Smooth muscle cell (in vitro differentiated cells): Measurements from ENCODE around the gene PKNOX2. TPM values are rescaled to one million over a fixed set of nuclear protein-coding genes. Genes with fewer than 3 reads are reported as not detected.

ENCODE experiments used
- DNase-seq: peaks from one replicate; lab custom pipeline; 2025; ENCODE audit not compliant: unreplicated experiment; lab: John Stamatoyannopoulos, UW
- H2AFZ ChIP-seq: fragments of 200-600 bp; sonication (generic); 2 replicates; pipeline ENCODE4 v1.6.0; 2016; ENCODE audit warnings: antibody characterized with exemption, low read depth, mild to moderate bottlenecking
- H3F3A ChIP-seq: fragments of 200-600 bp; sonication (generic); 2 replicates; pipeline ENCODE4 v1.6.0; 2017; ENCODE audit warnings: antibody characterized with exemption, low read depth
- H3K27ac ChIP-seq: fragments of 200-600 bp; sonication (generic); 2 replicates; pipeline ENCODE4 v1.5.1; 2016; ENCODE audit warnings: low read depth, mild to moderate bottlenecking
- H3K27me3 ChIP-seq: fragments of 200-600 bp; sonication (generic); 2 replicates; pipeline ENCODE4 v1.6.1; 2016; ENCODE audit warnings: low read depth, mild to moderate bottlenecking
- H3K36me3 ChIP-seq: fragments of 200-600 bp; sonication (generic); 2 replicates; pipeline ENCODE4 v1.5.1; 2016; ENCODE audit warnings: low read depth
- H3K4me1 ChIP-seq: fragments of 200-600 bp; sonication (generic); 2 replicates; pipeline ENCODE4 v1.5.1; 2016; ENCODE audit warnings: low read depth
- H3K4me2 ChIP-seq: fragments of 200-600 bp; sonication (generic); 2 replicates; pipeline ENCODE4 v1.6.0; 2016; ENCODE audit warnings: mild to moderate bottlenecking
- H3K4me3 ChIP-seq: fragments of 200-600 bp; sonication (generic); 2 replicates; pipeline ENCODE4 v1.5.1; 2016; ENCODE audit warnings: mild to moderate bottlenecking
- H3K79me2 ChIP-seq: fragments of 200-600 bp; sonication (generic); 2 replicates; pipeline ENCODE4 v1.6.0; 2016; ENCODE audit warnings: low read depth, mild to moderate bottlenecking
- H3K9ac ChIP-seq: fragments of 200-600 bp; sonication (generic); 2 replicates; pipeline ENCODE4 v1.6.0; 2016; ENCODE audit warnings: low read depth
- H3K9me3 ChIP-seq: fragments of 200-600 bp; sonication (generic); replicated peaks from 2 replicates; pipeline ENCODE4 v1.5.1; 2016; ENCODE audit warnings: low read depth
- H4K20me1 ChIP-seq: fragments of 200-600 bp; sonication (generic); 2 replicates; pipeline ENCODE4 v1.6.0; 2016; ENCODE audit warnings: low read depth
- WGBS: methylation state at CpG from one replicate; pipeline ENCODE4 v1.1.7; 2016; ENCODE audit warnings: low lambda C conversion rate; 5-methylcytosine and 5-hydroxymethylcytosine counted together
- polyA plus RNA-seq: library from polyadenylated mRNA; unstranded; fragments of >200 nt; fragmentation: Nextera tagmentation; extraction: Ambion mirVana; gene quantifications from 2 replicates; pipeline ENCODE4 v1.2.1, GENCODE V29; 2016
- total RNA-seq: library from RNA; depleted of rRNA; stranded (reverse); fragments of >200 nt; gene quantifications from 2 replicates; pipeline ENCODE4 v1.2.3, GENCODE V29; 2014
- TF ChIP-seq, protein P1 (sequence below): fragments of 200-600 bp; sonication (generic); IDR thresholded peaks from 2 replicates; pipeline ENCODE4 v1.5.1; 2017; ENCODE audit warnings: borderline replicate concordance, mild to moderate bottlenecking, antibody characterized with exemption; ENCODE audit not compliant: insufficient read depth, poor library complexity, severe bottlenecking

Gene PKNOX2
- total and polyA plus RNA-seq, 2 experiments from 2014 or later = 7.2 to 7.9 TPM

DNA sequence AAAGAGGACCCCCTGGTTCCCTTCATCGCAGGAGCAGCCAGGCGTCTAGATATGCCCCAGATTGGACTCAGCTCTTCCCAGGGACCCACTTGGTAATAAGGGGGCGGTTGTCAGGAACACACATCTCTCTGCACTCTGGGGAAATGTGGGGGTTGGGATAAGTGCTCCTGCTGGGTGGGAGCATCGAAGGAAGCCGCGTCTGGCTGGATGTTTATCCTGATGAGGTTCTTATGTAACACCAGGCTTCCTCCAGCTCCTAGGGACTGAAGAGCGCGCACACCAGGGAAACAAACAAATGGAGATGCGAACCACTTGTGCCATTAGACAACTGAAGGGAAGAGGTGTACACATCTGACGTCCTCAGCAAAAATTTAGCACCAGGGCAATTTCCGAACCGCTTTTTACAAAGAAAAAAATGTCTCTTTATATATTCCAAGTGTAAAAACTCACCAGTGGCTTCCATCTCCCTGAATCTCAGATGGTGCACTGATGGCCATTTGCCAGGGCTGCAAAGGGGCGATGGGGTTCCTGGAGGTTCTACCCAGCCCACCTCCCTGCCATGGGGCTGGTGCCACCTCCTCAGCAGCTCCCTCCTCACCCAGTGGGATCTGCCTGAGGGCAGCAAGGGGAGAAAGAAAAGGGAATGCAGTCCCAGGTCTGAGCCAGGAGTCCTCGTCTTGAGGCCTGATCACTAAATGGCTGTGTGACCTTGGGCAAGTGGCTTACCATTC lies 89.4 kb downstream of the PKNOX2 start:
- Histone ChIP-seq H3K9ac (no peak overlapping the region), H2AFZ (no peak overlapping the region), H3K27ac (peak overlapping the region; percentile 33), H3K4me2 (no peak overlapping the region), H4K20me1 (no peaks in the 10 kb centered on the region), H3K27me3 (no peaks in the 10 kb centered on the region), H3K4me3 (no peak overlapping the region), H3K9me3 (no peaks in the 10 kb centered on the region), H3K79me2 (peaks cover 6% of the 10 kb centered on the region), H3F3A (no peaks in the 10 kb centered on the region), H3K36me3 (no peaks in the 10 kb centered on the region), H3K4me1 (peaks cover 21% of the 10 kb centered on the region)
- WGBS = 71% methylated on average over 14 of the region's 14 CpGs
- no peak for DNase-seq
- TF ChIP-seq, protein P1, sequence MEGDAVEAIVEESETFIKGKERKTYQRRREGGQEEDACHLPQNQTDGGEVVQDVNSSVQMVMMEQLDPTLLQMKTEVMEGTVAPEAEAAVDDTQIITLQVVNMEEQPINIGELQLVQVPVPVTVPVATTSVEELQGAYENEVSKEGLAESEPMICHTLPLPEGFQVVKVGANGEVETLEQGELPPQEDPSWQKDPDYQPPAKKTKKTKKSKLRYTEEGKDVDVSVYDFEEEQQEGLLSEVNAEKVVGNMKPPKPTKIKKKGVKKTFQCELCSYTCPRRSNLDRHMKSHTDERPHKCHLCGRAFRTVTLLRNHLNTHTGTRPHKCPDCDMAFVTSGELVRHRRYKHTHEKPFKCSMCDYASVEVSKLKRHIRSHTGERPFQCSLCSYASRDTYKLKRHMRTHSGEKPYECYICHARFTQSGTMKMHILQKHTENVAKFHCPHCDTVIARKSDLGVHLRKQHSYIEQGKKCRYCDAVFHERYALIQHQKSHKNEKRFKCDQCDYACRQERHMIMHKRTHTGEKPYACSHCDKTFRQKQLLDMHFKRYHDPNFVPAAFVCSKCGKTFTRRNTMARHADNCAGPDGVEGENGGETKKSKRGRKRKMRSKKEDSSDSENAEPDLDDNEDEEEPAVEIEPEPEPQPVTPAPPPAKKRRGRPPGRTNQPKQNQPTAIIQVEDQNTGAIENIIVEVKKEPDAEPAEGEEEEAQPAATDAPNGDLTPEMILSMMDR = no peak

DNA sequence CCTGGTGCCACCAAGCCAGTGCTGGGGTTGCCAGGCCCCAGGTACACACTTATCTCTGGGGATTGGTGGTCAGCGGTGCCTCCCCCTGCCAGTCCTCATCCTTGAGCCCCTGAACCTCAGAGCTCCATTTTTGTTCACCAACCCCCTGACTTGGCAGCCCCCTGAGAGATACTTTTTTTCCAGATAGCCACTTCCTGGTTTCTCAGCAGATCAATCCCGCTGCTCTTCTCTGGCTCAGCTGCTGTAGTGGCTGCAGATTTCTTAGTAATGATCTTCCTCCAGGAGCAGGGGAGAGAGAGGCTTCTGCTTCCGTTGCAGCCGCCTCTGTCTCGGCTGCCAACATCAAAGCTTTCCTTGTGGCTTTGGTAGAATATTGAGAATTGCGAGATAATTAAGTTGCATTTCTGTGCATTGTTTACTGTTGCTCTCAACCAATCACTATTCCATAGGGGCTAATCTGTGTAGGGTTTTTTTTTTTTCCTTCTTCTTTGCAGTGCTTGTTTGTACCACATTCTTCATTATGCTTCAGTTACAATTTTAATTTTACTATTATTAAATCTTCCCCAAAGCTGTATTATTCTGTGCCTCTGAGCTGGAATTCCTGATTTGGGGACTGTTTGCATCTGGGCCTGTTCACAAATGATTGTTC lies 92.1 kb downstream of the PKNOX2 start:
- H3K9ac ChIP-seq = peak overlapping the region; percentile 15
- H4K20me1 ChIP-seq = no peaks in the 10 kb centered on the region
- H3K27ac ChIP-seq = peak overlapping the region; percentile 69
- no peaks in the 10 kb centered on the region for H3F3A ChIP-seq
- H3K27me3 ChIP-seq = no peaks in the 10 kb centered on the region
- TF ChIP-seq, protein P1 = no peak
- no peak overlapping the region for H3K4me3 ChIP-seq
- H3K4me1 ChIP-seq = peaks cover 14% of the 10 kb centered on the region
- no peaks in the 10 kb centered on the region for H3K36me3 ChIP-seq
- DNase-seq = no peak
- no peaks in the 10 kb centered on the region for H3K79me2 ChIP-seq
- H3K9me3 ChIP-seq = no peaks in the 10 kb centered on the region
- no peak overlapping the region for H2AFZ ChIP-seq
- peak overlapping the region; percentile 58 for H3K4me2 ChIP-seq
- 49% methylated on average over 6 of the region's 6 CpGs for WGBS

DNA sequence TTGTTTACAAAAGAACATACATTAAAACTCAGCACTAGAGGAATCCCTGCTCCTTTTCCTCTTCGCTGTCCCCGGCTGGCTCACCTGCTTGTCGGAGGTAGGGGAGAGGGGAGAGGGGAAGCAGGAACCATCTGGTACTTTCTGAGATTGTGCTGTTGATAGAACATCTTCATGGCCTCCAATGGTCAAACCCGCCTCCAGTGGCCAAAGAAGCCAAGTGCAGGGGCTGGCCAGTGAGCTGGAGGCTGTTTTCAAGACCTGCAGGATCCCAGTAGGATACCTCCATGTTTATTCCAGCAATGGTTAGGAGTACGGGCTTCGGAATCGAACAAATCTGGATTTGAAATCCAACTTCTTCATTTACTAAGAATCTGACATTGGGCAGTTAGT lies 92.6 kb downstream of the PKNOX2 start:
- peak overlapping the region; percentile 58 for H3K4me2 ChIP-seq
- DNase-seq = no peak
- no peaks in the 10 kb centered on the region for H3K27me3 ChIP-seq
- H3F3A ChIP-seq = no peaks in the 10 kb centered on the region
- peaks cover 17% of the 10 kb centered on the region for H3K4me1 ChIP-seq
- no peaks in the 10 kb centered on the region for H3K9me3 ChIP-seq
- H3K79me2 ChIP-seq = no peaks in the 10 kb centered on the region
- no peaks in the 10 kb centered on the region for H3K36me3 ChIP-seq
- H2AFZ ChIP-seq = no peak overlapping the region
- peak overlapping the region; percentile 69 for H3K27ac ChIP-seq
- TF ChIP-seq, protein P1 = no peak
- H4K20me1 ChIP-seq = no peaks in the 10 kb centered on the region
- H3K9ac ChIP-seq = no peak overlapping the region
- 80% methylated on average over 7 of the region's 7 CpGs for WGBS
- no peak overlapping the region for H3K4me3 ChIP-seq
